Spleen (tissue), 7 donors: ENCODE measurements around the gene CA12.

Experiments used
- POLR2A ChIP-seq, 3 donors: fragments of 450-650 bp; IDR thresholded peaks; one replicate each; pipeline ENCODE4 v1.5.1; 2017; ENCODE audit warnings: antibody characterized with exemption in 3 of 3, mild to moderate bottlenecking in 1 of 3
- POLR2AphosphoS5 ChIP-seq, 3 donors: sonication (generic); formaldehyde crosslinking; IDR thresholded peaks; one replicate each; pipeline ENCODE4 v1.5.1; 2017; ENCODE audit warnings: antibody characterized with exemption in 3 of 3
- TF ChIP-seq, protein P1 (sequence below), 11 experiments: fragments of 200-600 bp in 7 of 11; fragments of 450-650 bp in 4 of 11; sonication (generic) in 4 of 11; IDR thresholded peaks in 8 of 11; conservative IDR thresholded peaks in 3 of 11; 1 replicate in 7 of 11; 2 replicates in 4 of 11; pipeline versions ENCODE4 v1.4.0 to v1.8.0; 2016 to 2021; ENCODE audit warnings: antibody characterized with exemption in 11 of 11, inconsistent platforms in 4 of 11, mild to moderate bottlenecking in 1 of 11
- donor health status: DM: no; HTN: no; CAD: no; lungs with moderate emphysema.
- donor health status: DM: no; HTN: no; CAD: no.
- donor health status: DM: no; HTN: no; CAD: no.

DNA sequence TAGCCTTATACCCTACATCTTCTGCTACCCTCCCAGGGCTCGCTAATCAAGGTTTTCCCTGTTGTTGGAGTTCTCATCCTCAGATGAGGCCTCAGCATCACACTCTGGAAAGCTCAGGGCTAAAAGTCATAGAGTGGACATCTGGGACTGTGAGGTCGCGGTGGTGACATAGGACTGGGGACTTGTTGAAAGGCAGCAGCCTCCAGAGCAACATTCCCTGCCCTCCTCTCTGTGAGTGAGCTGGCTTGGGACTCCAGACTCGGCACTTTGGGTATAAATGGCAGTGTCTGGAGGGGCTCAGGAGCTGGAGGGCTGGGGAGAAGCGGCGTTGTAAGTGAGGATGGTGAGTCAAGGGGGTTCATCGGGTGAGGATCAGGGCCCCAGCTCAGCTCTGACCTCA is 2.7 kb downstream of the CA12 start:
- TF ChIP-seq, protein P1, sequence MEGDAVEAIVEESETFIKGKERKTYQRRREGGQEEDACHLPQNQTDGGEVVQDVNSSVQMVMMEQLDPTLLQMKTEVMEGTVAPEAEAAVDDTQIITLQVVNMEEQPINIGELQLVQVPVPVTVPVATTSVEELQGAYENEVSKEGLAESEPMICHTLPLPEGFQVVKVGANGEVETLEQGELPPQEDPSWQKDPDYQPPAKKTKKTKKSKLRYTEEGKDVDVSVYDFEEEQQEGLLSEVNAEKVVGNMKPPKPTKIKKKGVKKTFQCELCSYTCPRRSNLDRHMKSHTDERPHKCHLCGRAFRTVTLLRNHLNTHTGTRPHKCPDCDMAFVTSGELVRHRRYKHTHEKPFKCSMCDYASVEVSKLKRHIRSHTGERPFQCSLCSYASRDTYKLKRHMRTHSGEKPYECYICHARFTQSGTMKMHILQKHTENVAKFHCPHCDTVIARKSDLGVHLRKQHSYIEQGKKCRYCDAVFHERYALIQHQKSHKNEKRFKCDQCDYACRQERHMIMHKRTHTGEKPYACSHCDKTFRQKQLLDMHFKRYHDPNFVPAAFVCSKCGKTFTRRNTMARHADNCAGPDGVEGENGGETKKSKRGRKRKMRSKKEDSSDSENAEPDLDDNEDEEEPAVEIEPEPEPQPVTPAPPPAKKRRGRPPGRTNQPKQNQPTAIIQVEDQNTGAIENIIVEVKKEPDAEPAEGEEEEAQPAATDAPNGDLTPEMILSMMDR (IDR thresholded peaks at IDR 0.05 in 8 of 11, conservative IDR thresholded peaks at IDR 0.05 in 3 of 11) = no peak
- TF ChIP-seq POLR2A (IDR thresholded peaks at IDR 0.05) (no peak), POLR2AphosphoS5 (IDR thresholded peaks at IDR 0.05) (no peak)
